Measurements from ENCODE around the gene PHF10.
"Not testable (repeated sequence)": the region's sequence is repeated elsewhere in the genome, so short reads cannot be mapped to it uniquely, and the experiment has no call there.

PHF10 gene

GRCh38 chr6:169701311-169701953 is 22.9 kb downstream of the PHF10 start:
- TF ChIP-seq CTCF (IDR thresholded peaks at IDR 0.05) = no peak
- H3K36me3 ChIP-seq = peaks cover 0 to 8% (median 0%) of the 10 kb centered on the region in 3 donors
- intact Hi-C loops (cut with DNase I; ENCODE audit: low total_unique reads) = no loop called here
- peaks cover 5 to 43% (median 32%) of the 10 kb centered on the region in 4 donors for H3K4me1 ChIP-seq
- peak in 1 of 2 donors; percentile 73 for DNase-seq
- H3K4me3 ChIP-seq = peak overlapping the region; percentile 77 to 85
- no peaks in the 10 kb centered on the region for H3K9me3 ChIP-seq
- H3K27ac ChIP-seq = peak overlapping the region; percentile 89 to 99
- H3K27me3 ChIP-seq = no peaks in the 10 kb centered on the region

GRCh38 chr6:169700296-169700695 is 24.0 kb downstream of the PHF10 start:
- no peak for DNase-seq
- no peak overlapping the region for H3K4me3 ChIP-seq
- H3K9me3 ChIP-seq = no peaks in the 10 kb centered on the region
- no peaks in the 10 kb centered on the region for H3K27me3 ChIP-seq
- peaks cover 5 to 43% (median 32%) of the 10 kb centered on the region in 4 donors for H3K4me1 ChIP-seq
- intact Hi-C loops (cut with DNase I; ENCODE audit: low total_unique reads) = no loop called here
- TF ChIP-seq CTCF (IDR thresholded peaks at IDR 0.05) = no peak
- no peak overlapping the region for H3K27ac ChIP-seq
- peaks cover 0 to 8% (median 0%) of the 10 kb centered on the region in 3 donors for H3K36me3 ChIP-seq

- H3K27ac ChIP-seq; DNase-seq; H3K27me3 ChIP-seq; H3K36me3 ChIP-seq; H3K4me3 ChIP-seq; H3K9me3 ChIP-seq; intact Hi-C loops (cut with DNase I; ENCODE audit: low total_unique reads): not testable (repeated sequence)
- peaks cover 5 to 20% (median 12%) of the 10 kb centered on the region in 4 donors for H3K4me1 ChIP-seq
- TF ChIP-seq CTCF (IDR thresholded peaks at IDR 0.05) = peak; percentile 29 to 44
Observed at GRCh38 chr6:169697115-169697514, 27.2 kb downstream of the PHF10 start.

- H3K27ac ChIP-seq = no peak overlapping the region
- DNase-seq = no peak
- H3K36me3 ChIP-seq = peaks cover 0 to 8% (median 7%) of the 10 kb centered on the region in 3 donors
- H3K4me1 ChIP-seq = peaks cover 0 to 7% (median 3%) of the 10 kb centered on the region in 4 donors
- intact Hi-C loops (cut with DNase I; ENCODE audit: low total_unique reads) = no loop called here
- H3K9me3 ChIP-seq = no peaks in the 10 kb centered on the region
- no peaks in the 10 kb centered on the region for H3K27me3 ChIP-seq
- H3K4me3 ChIP-seq = no peak overlapping the region
- TF ChIP-seq CTCF (IDR thresholded peaks at IDR 0.05) = no peak
Observed at GRCh38 chr6:169695131-169695530, 29.2 kb downstream of the PHF10 start.

GRCh38 chr6:169692516-169692915 is 31.8 kb downstream of the PHF10 start:
- Histone ChIP-seq H3K9me3 (no peaks in the 10 kb centered on the region), H3K4me3 (no peak overlapping the region), H3K4me1 (no peaks in the 10 kb centered on the region), H3K27me3 (no peaks in the 10 kb centered on the region), H3K36me3 (peaks cover 4 to 22% (median 19%) of the 10 kb centered on the region in 3 donors), H3K27ac (no peak overlapping the region)
- no peak for TF ChIP-seq CTCF (IDR thresholded peaks at IDR 0.05)
- no peak for DNase-seq
- intact Hi-C loops (cut with DNase I; ENCODE audit: low total_unique reads) = no loop called here

Measured in tibial artery (tissue), 4 donors.